ENCODE data around the gene ABHD2. TPM values are rescaled to one million over a fixed set of nuclear protein-coding genes. Genes with fewer than 3 reads are reported as not detected.

ABHD2 gene
- total RNA-seq, 4 donors from 2014 or later = 19.3 to 150 (median 64.5) TPM

GRCh38 chr15:89095073-89095472 lies 6.8 kb downstream of the ABHD2 start:
- Histone ChIP-seq H3K27ac (peak overlapping the region; percentile 8 to 99 (median 94)), H3K4me3 (no peak overlapping the region), H3K4me1 (peaks cover 48 to 74% of the 10 kb centered on the region in 2 donors), H3K36me3 (peaks cover 0 to 10% of the 10 kb centered on the region in 2 donors), H3K27me3 (no peaks in the 10 kb centered on the region), H3K9me3 (no peaks in the 10 kb centered on the region)
- TF ChIP-seq POLR2A (IDR thresholded peaks at IDR 0.05) (no peak), CTCF (IDR thresholded peaks at IDR 0.05 in 4 of 5, conservative IDR thresholded peaks at IDR 0.05 in 1 of 5) (no peak)
- in situ Hi-C loops (cut with MboI; ENCODE audit: low sequenced_read_pairs in 4 of 4) (loop anchor here in 1 of 4 donors (10.0 kb wide), 1 partner anchor 180 kb away; the partner anchor contains the start of gene MFGE8), intact Hi-C loops (cut with DNase I; ENCODE audit: low total_unique reads) (no loop called here)
- ATAC-seq (no peak), DNase-seq (no peak)

DNA sequence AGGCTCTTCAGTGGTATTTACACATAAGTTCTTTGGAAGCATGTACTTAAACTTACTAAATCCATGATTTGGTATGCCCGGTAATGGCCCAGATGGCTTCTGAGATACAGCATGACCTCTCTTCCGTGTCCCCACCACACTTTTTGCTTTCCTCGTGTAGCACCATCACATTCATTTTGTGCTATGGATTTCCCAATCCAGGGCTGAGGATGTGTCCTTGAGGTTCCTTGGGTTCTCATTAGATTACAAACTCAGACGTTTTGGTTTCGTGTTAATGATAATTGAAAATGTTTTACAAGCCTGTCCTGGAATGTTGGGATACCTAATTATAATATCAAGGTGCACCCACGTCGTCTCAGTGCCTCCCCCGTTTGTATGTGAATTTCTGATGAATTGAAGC lies 7.3 kb downstream of the ABHD2 start:
- DNase-seq (no peak), ATAC-seq (no peak)
- H3K36me3 ChIP-seq = peaks cover 0 to 10% of the 10 kb centered on the region in 2 donors
- no peaks in the 10 kb centered on the region for H3K27me3 ChIP-seq
- intact Hi-C loops (cut with DNase I; ENCODE audit: low total_unique reads) = no loop called here
- TF ChIP-seq CTCF (IDR thresholded peaks at IDR 0.05 in 4 of 5, conservative IDR thresholded peaks at IDR 0.05 in 1 of 5) (no peak), POLR2A (IDR thresholded peaks at IDR 0.05) (no peak)
- no peaks in the 10 kb centered on the region for H3K9me3 ChIP-seq
- peak overlapping the region; percentile 8 to 99 (median 94) for H3K27ac ChIP-seq
- H3K4me1 ChIP-seq = peaks cover 44 to 72% of the 10 kb centered on the region in 2 donors
- no peak overlapping the region for H3K4me3 ChIP-seq
- in situ Hi-C loops (cut with MboI; ENCODE audit: low sequenced_read_pairs in 4 of 4) = loop anchor here in 1 of 4 donors (10.0 kb wide), 1 partner anchor 181 kb away; the partner anchor contains the start of gene MFGE8

GRCh38 chr15:89096664-89097063 lies 8.4 kb downstream of the ABHD2 start:
- intact Hi-C loops (cut with DNase I; ENCODE audit: low total_unique reads) = no loop called here
- TF ChIP-seq POLR2A (IDR thresholded peaks at IDR 0.05) (no peak), CTCF (IDR thresholded peaks at IDR 0.05 in 4 of 5, conservative IDR thresholded peaks at IDR 0.05 in 1 of 5) (no peak)
- Histone ChIP-seq H3K4me1 (peaks cover 44 to 74% of the 10 kb centered on the region in 2 donors), H3K9me3 (no peaks in the 10 kb centered on the region), H3K36me3 (peaks cover 0 to 10% of the 10 kb centered on the region in 2 donors), H3K4me3 (peak overlapping the region in 1 of 4 donors; percentile 4), H3K27ac (peak overlapping the region; percentile 7 to 99 (median 94)), H3K27me3 (no peaks in the 10 kb centered on the region)
- DNase-seq (peak in 1 of 2 donors; percentile 54), ATAC-seq (peak; percentile 48 to 51)
- in situ Hi-C loops (cut with MboI; ENCODE audit: low sequenced_read_pairs in 4 of 4) = loop anchor here in 1 of 4 donors (10.0 kb wide), 1 partner anchor 182 kb away; the partner anchor contains the start of gene MFGE8

DNA sequence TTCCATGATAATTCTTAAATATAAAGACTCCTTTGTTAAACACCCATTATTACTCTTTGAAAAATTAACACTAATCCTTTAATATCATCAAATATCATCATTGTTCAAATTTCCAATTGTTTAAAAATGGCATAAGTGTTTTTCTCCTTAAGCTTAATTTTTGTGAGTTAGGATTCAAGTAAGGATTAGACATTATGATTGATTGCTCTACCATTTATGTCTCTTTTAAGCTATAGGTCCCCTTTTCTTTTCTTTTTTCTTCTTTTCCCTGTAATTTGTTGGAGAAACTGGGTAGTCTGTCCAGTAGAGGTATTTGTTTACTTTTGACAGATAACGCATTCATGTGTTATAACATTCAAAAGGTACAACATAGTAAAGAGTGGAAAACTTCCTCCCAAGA lies 9.1 kb downstream of the ABHD2 start:
- Histone ChIP-seq H3K4me3 (no peak overlapping the region), H3K27ac (peak overlapping the region; percentile 7 to 99 (median 94)), H3K36me3 (peaks cover 0 to 10% of the 10 kb centered on the region in 2 donors), H3K4me1 (peaks cover 46 to 75% of the 10 kb centered on the region in 2 donors), H3K27me3 (no peaks in the 10 kb centered on the region), H3K9me3 (no peaks in the 10 kb centered on the region)
- in situ Hi-C loops (cut with MboI; ENCODE audit: low sequenced_read_pairs in 4 of 4) = loop anchor here in 1 of 4 donors (10.0 kb wide), 1 partner anchor 183 kb away; the partner anchor contains the start of gene MFGE8
- intact Hi-C loops (cut with DNase I; ENCODE audit: low total_unique reads) = no loop called here
- ATAC-seq = no peak
- no peak for TF ChIP-seq CTCF (IDR thresholded peaks at IDR 0.05 in 4 of 5, conservative IDR thresholded peaks at IDR 0.05 in 1 of 5)
- no peak for TF ChIP-seq POLR2A (IDR thresholded peaks at IDR 0.05)
- DNase-seq = no peak

Measured in gastrocnemius medialis (tissue), 4 donors.